Measurements from ENCODE around the gene HRH1. TPM values are rescaled to one million over a fixed set of nuclear protein-coding genes. Genes with fewer than 3 reads are reported as not detected.
"Not testable (repeated sequence)": the region's sequence is repeated elsewhere in the genome, so short reads cannot be mapped to it uniquely, and the experiment has no call there.

Gene HRH1
- total and polyA plus RNA-seq, 7 experiments from 2014 or later, result 0.17 to 1.1 TPM; not detected in 5

- Histone ChIP-seq H3K9me3 (ENCODE audit: control insufficient read depth in 2 of 3, low read length in 3 of 3) (no peaks in the 10 kb centered on the region), H3K27ac (ENCODE audit: low read depth, low read length) (no peak overlapping the region), H3K27me3 (ENCODE audit: control insufficient read depth in 2 of 2, insufficient read depth in 2 of 2, low read length in 2 of 2) (no peaks in the 10 kb centered on the region), H3K4me3 (ENCODE audit: low read length) (no peak overlapping the region), H3K4me1 (ENCODE audit: control insufficient read depth in 2 of 2, insufficient read depth in 2 of 2, low read length in 2 of 2) (no peaks in the 10 kb centered on the region), H3K36me3 (ENCODE audit: control insufficient read depth in 2 of 3, insufficient read depth in 3 of 3, low read length in 3 of 3) (no peaks in the 10 kb centered on the region)
- Mint-ChIP-seq H3K4me3 (no peak overlapping the region), H3K4me1 (peaks cover 0 to 2% (median 0%) of the 10 kb centered on the region in 7 donors), H3K9me3 (peaks cover 0 to 38% (median 4%) of the 10 kb centered on the region in 11 donors), H3K27ac (no peak overlapping the region), H3K27me3 (peaks cover 11 to 45% (median 36%) of the 10 kb centered on the region in 5 donors), H3K36me3 (peaks cover 0 to 4% (median 0%) of the 10 kb centered on the region in 5 donors)
- DNase-seq (no peak), ATAC-seq (no peak)
- intact Hi-C loops (cut with micrococcal nuclease), result no loop called here
- ChIA-PET POLR2A (no interaction called here), CTCF (no interaction called here)
Observed at GRCh38 chr3:11120091-11120805, 34.0 kb upstream of the HRH1 start.

GRCh38 chr3:11126653-11127052 is 27.6 kb upstream of the HRH1 start:
- H3K9me3 ChIP-seq (ENCODE audit: control insufficient read depth in 2 of 3, low read length in 3 of 3), result no peaks in the 10 kb centered on the region
- no peaks in the 10 kb centered on the region for H3K36me3 ChIP-seq (ENCODE audit: control insufficient read depth in 2 of 3, insufficient read depth in 3 of 3, low read length in 3 of 3)
- DNase-seq (no peak), ATAC-seq (no peak)
- H3K4me1 Mint-ChIP-seq, result no peaks in the 10 kb centered on the region
- H3K4me1 ChIP-seq (ENCODE audit: control insufficient read depth in 2 of 2, insufficient read depth in 2 of 2, low read length in 2 of 2), result no peaks in the 10 kb centered on the region
- CTCF ChIA-PET, result no interaction called here
- peaks cover 0 to 19% (median 0%) of the 10 kb centered on the region in 11 donors for H3K9me3 Mint-ChIP-seq
- no peak overlapping the region for H3K4me3 ChIP-seq (ENCODE audit: low read length)
- H3K27ac ChIP-seq (ENCODE audit: low read depth, low read length), result no peak overlapping the region
- intact Hi-C loops (cut with micrococcal nuclease), result no loop called here
- no peak overlapping the region for H3K4me3 Mint-ChIP-seq
- no peak overlapping the region for H3K27ac Mint-ChIP-seq
- POLR2A ChIA-PET, result no interaction called here
- H3K27me3 Mint-ChIP-seq, result peaks cover 0 to 21% (median 8%) of the 10 kb centered on the region in 5 donors
- H3K27me3 ChIP-seq (ENCODE audit: control insufficient read depth in 2 of 2, insufficient read depth in 2 of 2, low read length in 2 of 2), result no peaks in the 10 kb centered on the region
- H3K36me3 Mint-ChIP-seq, result no peaks in the 10 kb centered on the region

GRCh38 chr3:11128682-11129632 is 25.3 kb upstream of the HRH1 start:
- Mint-ChIP-seq H3K27ac (no peak overlapping the region), H3K36me3 (no peaks in the 10 kb centered on the region), H3K4me1 (no peaks in the 10 kb centered on the region), H3K9me3 (peaks cover 0 to 3% (median 0%) of the 10 kb centered on the region in 11 donors), H3K4me3 (no peak overlapping the region), H3K27me3 (peaks cover 0 to 17% (median 0%) of the 10 kb centered on the region in 5 donors)
- ChIA-PET POLR2A (no interaction called here), CTCF (no interaction called here)
- DNase-seq, result no peak
- Histone ChIP-seq H3K4me3 (ENCODE audit: low read length) (no peak overlapping the region), H3K36me3 (ENCODE audit: control insufficient read depth in 2 of 3, insufficient read depth in 3 of 3, low read length in 3 of 3) (no peaks in the 10 kb centered on the region), H3K4me1 (ENCODE audit: control insufficient read depth in 2 of 2, insufficient read depth in 2 of 2, low read length in 2 of 2) (no peaks in the 10 kb centered on the region), H3K27ac (ENCODE audit: low read depth, low read length) (no peak overlapping the region), H3K9me3 (ENCODE audit: control insufficient read depth in 2 of 3, low read length in 3 of 3) (no peaks in the 10 kb centered on the region), H3K27me3 (ENCODE audit: control insufficient read depth in 2 of 2, insufficient read depth in 2 of 2, low read length in 2 of 2) (no peaks in the 10 kb centered on the region)
- intact Hi-C loops (cut with micrococcal nuclease), result no loop called here
- ATAC-seq, result no peak

GRCh38 chr3:11130385-11130784 is 23.9 kb upstream of the HRH1 start:
- H3K4me3 ChIP-seq (ENCODE audit: low read length), result no peak overlapping the region
- Mint-ChIP-seq H3K9me3 (no peaks in the 10 kb centered on the region), H3K36me3 (no peaks in the 10 kb centered on the region), H3K27me3 (peaks cover 0 to 14% (median 0%) of the 10 kb centered on the region in 5 donors), H3K4me1 (no peaks in the 10 kb centered on the region), H3K27ac (no peak overlapping the region), H3K4me3 (no peak overlapping the region)
- ChIA-PET CTCF (no interaction called here), POLR2A (no interaction called here)
- no peaks in the 10 kb centered on the region for H3K4me1 ChIP-seq (ENCODE audit: control insufficient read depth in 2 of 2, insufficient read depth in 2 of 2, low read length in 2 of 2)
- H3K27ac ChIP-seq (ENCODE audit: low read depth, low read length), result no peak overlapping the region
- no peaks in the 10 kb centered on the region for H3K27me3 ChIP-seq (ENCODE audit: control insufficient read depth in 2 of 2, insufficient read depth in 2 of 2, low read length in 2 of 2)
- DNase-seq, result no peak
- intact Hi-C loops (cut with micrococcal nuclease), result no loop called here
- no peak for ATAC-seq
- no peaks in the 10 kb centered on the region for H3K36me3 ChIP-seq (ENCODE audit: control insufficient read depth in 2 of 3, insufficient read depth in 3 of 3, low read length in 3 of 3)
- no peaks in the 10 kb centered on the region for H3K9me3 ChIP-seq (ENCODE audit: control insufficient read depth in 2 of 3, low read length in 3 of 3)

GRCh38 chr3:11131371-11131770 is 22.9 kb upstream of the HRH1 start:
- H3K36me3 ChIP-seq (ENCODE audit: control insufficient read depth in 2 of 3, insufficient read depth in 3 of 3, low read length in 3 of 3), result no peaks in the 10 kb centered on the region
- H3K9me3 Mint-ChIP-seq, result no peaks in the 10 kb centered on the region
- H3K4me1 Mint-ChIP-seq, result no peaks in the 10 kb centered on the region
- H3K9me3 ChIP-seq (ENCODE audit: control insufficient read depth in 2 of 3, low read length in 3 of 3), result no peaks in the 10 kb centered on the region
- CTCF ChIA-PET, result no interaction called here
- POLR2A ChIA-PET, result no interaction called here
- no peaks in the 10 kb centered on the region for H3K27me3 ChIP-seq (ENCODE audit: control insufficient read depth in 2 of 2, insufficient read depth in 2 of 2, low read length in 2 of 2)
- DNase-seq (no peak), ATAC-seq (no peak)
- H3K36me3 Mint-ChIP-seq, result no peaks in the 10 kb centered on the region
- H3K4me1 ChIP-seq (ENCODE audit: control insufficient read depth in 2 of 2, insufficient read depth in 2 of 2, low read length in 2 of 2), result no peaks in the 10 kb centered on the region
- H3K4me3 ChIP-seq (ENCODE audit: low read length), result no peak overlapping the region
- intact Hi-C loops (cut with micrococcal nuclease), result no loop called here
- no peak overlapping the region for H3K27ac ChIP-seq (ENCODE audit: low read depth, low read length)
- H3K4me3 Mint-ChIP-seq, result no peak overlapping the region
- H3K27ac Mint-ChIP-seq, result no peak overlapping the region
- H3K27me3 Mint-ChIP-seq, result peaks cover 0 to 9% (median 0%) of the 10 kb centered on the region in 5 donors

GRCh38 chr3:11131886-11132285 is 22.4 kb upstream of the HRH1 start:
- DNase-seq; H3K4me1 ChIP-seq (ENCODE audit: control insufficient read depth in 2 of 2, insufficient read depth in 2 of 2, low read length in 2 of 2); H3K27me3 Mint-ChIP-seq; H3K4me3 ChIP-seq (ENCODE audit: low read length); H3K27ac ChIP-seq (ENCODE audit: low read depth, low read length); H3K4me1 Mint-ChIP-seq; H3K27ac Mint-ChIP-seq; POLR2A ChIA-PET; ATAC-seq; H3K36me3 Mint-ChIP-seq; CTCF ChIA-PET; H3K4me3 Mint-ChIP-seq; H3K27me3 ChIP-seq (ENCODE audit: control insufficient read depth in 2 of 2, insufficient read depth in 2 of 2, low read length in 2 of 2); intact Hi-C loops (cut with micrococcal nuclease); H3K9me3 Mint-ChIP-seq; H3K9me3 ChIP-seq (ENCODE audit: control insufficient read depth in 2 of 3, low read length in 3 of 3); H3K36me3 ChIP-seq (ENCODE audit: control insufficient read depth in 2 of 3, insufficient read depth in 3 of 3, low read length in 3 of 3): not testable (repeated sequence)
